Esophagus squamous epithelium (tissue), 5 donors: ENCODE results near the gene WFDC2. TPM values are rescaled to one million over a fixed set of nuclear protein-coding genes. Genes with fewer than 3 reads are reported as not detected.
A peak's percentile ranks its signal among the peaks of the same experiment; 100 is the strongest.

ENCODE experiments used
- DNase-seq: peaks from one replicate; lab custom pipeline; 2025; lab: John Stamatoyannopoulos, UW
- H3K27ac ChIP-seq, 4 donors: fragments of 200-600 bp; sonication (generic); one replicate each; pipeline ENCODE4 v1.5.1; 2016 to 2019; ENCODE audit warnings: mild to moderate bottlenecking in 1 of 4
- H3K27me3 ChIP-seq, 4 donors: fragments of 200-600 bp; sonication (generic); 1 replicate in 3 of 4; 2 replicates in 1 of 4; pipeline versions ENCODE4 v1.5.1 to v1.6.0; 2017 to 2021; ENCODE audit warnings: antibody characterized with exemption in 1 of 4
- H3K36me3 ChIP-seq, 3 donors: fragments of 200-600 bp; sonication (generic); one replicate each; pipeline ENCODE4 v1.5.1; 2016 to 2019
- H3K4me1 ChIP-seq, 3 donors: fragments of 200-600 bp; sonication (generic); one replicate each; pipeline ENCODE4 v1.5.1; 2017 to 2019
- H3K4me3 ChIP-seq, 4 donors: fragments of 200-600 bp; sonication (generic); 1 replicate in 3 of 4; 2 replicates in 1 of 4; pipeline ENCODE4 v1.5.1; 2016 to 2019; ENCODE audit warnings: mild to moderate bottlenecking in 2 of 4, moderate library complexity in 1 of 4
- H3K9me3 ChIP-seq, 3 donors: fragments of 200-600 bp; sonication (generic); one replicate each; pipeline ENCODE4 v1.5.1; 2016 to 2019
- POLR2A ChIP-seq, 4 donors: fragments of 450-650 bp; IDR thresholded peaks; one replicate each; pipeline ENCODE4 v1.6.1; 2017; ENCODE audit warnings: antibody characterized with exemption in 4 of 4, mild to moderate bottlenecking in 4 of 4, moderate library complexity in 3 of 4
- WGBS, 2 donors: methylation state at CpG; one replicate each; pipeline ENCODE4 v1.1.5; 2018; 5-methylcytosine and 5-hydroxymethylcytosine counted together
- intact Hi-C: fragments of 100-400 bp; cut with DNase I; formaldehyde crosslinking; loops from one replicate; pipeline ENCODE4 v1.15.0; 2022
- total RNA-seq, 4 donors: library from RNA; depleted of rRNA; stranded (reverse); fragments of >200 nt; gene quantifications; one replicate each; pipeline ENCODE4 v1.1.0, GENCODE V29; 2016
- TF ChIP-seq, protein P1 (sequence below), 6 experiments: fragments of 450-650 bp in 4 of 6; fragments of 200-600 bp in 2 of 6; sonication (generic) in 2 of 6; IDR thresholded peaks; one replicate each; pipeline ENCODE4 v1.5.1; 2016 to 2019; ENCODE audit warnings: antibody characterized with exemption in 6 of 6, mild to moderate bottlenecking in 4 of 6, moderate library complexity in 4 of 6
- donor health status: DM: yes; HTN: yes; CAD: no.

WFDC2 gene
- total RNA-seq, 4 donors from 2014 or later: 0.99 to 37.7 TPM; not detected in 2

DNA sequence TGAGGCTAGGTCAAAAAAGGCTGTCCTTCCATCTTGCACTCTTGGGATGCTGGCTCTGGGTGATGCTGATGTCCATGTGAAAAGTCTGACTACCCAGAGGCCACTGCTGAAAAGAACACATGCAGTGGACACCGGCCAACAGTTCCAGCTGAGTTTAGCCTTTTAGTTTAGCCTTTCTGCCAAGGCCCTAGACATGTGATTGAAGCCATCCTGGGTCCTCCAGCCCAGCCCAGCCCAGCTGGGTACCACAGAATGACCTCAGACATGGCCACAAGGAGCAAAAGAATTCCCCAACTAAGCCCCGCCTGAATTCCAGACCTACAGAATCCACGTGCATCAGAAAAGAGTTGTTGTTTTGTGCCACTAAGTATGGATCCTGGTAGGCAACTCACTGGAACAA lies 36.2 kb upstream of the WFDC2 start:
- WGBS, 2 donors: 24 to 44% methylated on average over 2 to 3 of the region's 3 CpGs

DNA sequence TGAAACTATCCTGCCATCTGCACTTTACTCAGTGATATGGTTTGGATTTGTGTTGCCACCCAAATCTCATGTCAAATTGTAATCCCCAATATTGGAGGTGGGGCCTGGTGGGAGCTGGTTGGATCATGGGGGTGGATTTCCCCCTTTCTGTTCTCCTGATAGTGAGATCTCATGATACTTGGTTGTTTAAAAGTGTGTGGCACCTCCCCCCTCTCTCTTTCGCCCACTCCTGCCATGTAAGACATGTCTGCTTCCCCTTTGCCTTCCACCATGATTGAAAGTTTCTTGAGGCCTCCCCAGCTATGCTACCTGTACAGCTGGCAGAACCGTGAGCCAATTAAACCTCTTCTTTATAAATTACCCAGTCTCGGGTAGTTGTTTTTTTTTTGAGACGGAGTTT lies 35.6 kb upstream of the WFDC2 start:
- 80 to 98% methylated on average over 4 of the region's 4 CpGs for WGBS, 2 donors
- no peaks in the 10 kb centered on the region for H3K27me3 ChIP-seq
- peak overlapping the region in 3 of 4 donors; percentile 7 to 43 (median 31) for H3K27ac ChIP-seq
- no peak for DNase-seq
- H3K36me3 ChIP-seq: peaks cover 0 to 4% (median 0%) of the 10 kb centered on the region in 3 donors
- H3K4me3 ChIP-seq: no peak overlapping the region
- H3K4me1 ChIP-seq: peaks cover 0 to 13% (median 3%) of the 10 kb centered on the region in 3 donors
- TF ChIP-seq, protein P1, sequence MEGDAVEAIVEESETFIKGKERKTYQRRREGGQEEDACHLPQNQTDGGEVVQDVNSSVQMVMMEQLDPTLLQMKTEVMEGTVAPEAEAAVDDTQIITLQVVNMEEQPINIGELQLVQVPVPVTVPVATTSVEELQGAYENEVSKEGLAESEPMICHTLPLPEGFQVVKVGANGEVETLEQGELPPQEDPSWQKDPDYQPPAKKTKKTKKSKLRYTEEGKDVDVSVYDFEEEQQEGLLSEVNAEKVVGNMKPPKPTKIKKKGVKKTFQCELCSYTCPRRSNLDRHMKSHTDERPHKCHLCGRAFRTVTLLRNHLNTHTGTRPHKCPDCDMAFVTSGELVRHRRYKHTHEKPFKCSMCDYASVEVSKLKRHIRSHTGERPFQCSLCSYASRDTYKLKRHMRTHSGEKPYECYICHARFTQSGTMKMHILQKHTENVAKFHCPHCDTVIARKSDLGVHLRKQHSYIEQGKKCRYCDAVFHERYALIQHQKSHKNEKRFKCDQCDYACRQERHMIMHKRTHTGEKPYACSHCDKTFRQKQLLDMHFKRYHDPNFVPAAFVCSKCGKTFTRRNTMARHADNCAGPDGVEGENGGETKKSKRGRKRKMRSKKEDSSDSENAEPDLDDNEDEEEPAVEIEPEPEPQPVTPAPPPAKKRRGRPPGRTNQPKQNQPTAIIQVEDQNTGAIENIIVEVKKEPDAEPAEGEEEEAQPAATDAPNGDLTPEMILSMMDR (IDR thresholded peaks at IDR 0.05): no peak
- no peak for TF ChIP-seq POLR2A (IDR thresholded peaks at IDR 0.05)
- H3K9me3 ChIP-seq: no peaks in the 10 kb centered on the region
- intact Hi-C loops: no loop called here

More for the DNA sequence above, 36.2 kb upstream of the WFDC2 start:
- Histone ChIP-seq H3K27ac (peak overlapping the region in 3 of 4 donors; percentile 7 to 64 (median 31)), H3K9me3 (no peaks in the 10 kb centered on the region), H3K4me1 (peaks cover 0 to 13% (median 3%) of the 10 kb centered on the region in 3 donors), H3K36me3 (peaks cover 0 to 4% (median 0%) of the 10 kb centered on the region in 3 donors), H3K27me3 (no peaks in the 10 kb centered on the region), H3K4me3 (no peak overlapping the region)
- intact Hi-C loops: no loop called here
- no peak for TF ChIP-seq POLR2A (IDR thresholded peaks at IDR 0.05)
- TF ChIP-seq, protein P1 (IDR thresholded peaks at IDR 0.05): no peak
- no peak for DNase-seq

DNA sequence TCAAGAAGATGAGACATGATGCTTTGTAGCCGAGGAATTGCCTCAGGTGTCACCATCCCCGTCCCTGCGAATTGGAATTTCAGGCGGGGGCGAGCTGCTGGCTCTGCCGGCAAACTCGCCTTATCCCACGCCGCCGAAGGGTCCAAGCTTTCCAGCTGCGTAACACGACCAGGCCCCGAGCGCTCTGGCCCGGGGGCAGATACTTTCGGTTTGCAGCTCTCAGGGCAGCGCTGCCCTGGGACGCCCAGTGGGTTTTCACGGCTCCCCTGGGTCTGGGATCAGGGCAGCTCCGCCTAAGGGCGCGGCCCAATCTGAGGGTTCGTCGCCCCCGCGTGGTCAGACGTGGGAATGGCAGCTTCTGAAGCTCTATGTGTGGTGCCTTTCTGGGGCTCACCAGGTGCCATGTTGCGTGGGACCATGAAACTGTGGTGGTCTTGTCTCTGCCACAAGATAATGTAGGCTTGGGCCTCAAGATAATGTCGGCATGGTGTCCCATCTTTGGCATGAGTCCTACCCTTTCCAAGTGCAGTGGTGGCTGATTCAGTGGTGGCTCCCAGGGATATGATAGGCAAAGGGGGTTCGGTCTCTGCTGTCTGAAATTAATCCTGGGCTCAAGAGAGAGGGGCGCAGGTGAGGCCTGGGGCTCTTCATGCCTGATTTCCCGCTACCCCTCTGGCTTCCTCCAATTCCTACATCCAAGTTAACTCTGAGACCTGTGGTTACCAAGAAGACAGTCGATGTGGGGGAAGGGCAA lies 32.6 kb upstream of the WFDC2 start:
- Histone ChIP-seq H3K36me3 (peaks cover 0 to 2% (median 0%) of the 10 kb centered on the region in 3 donors), H3K4me1 (peaks cover 0 to 13% (median 3%) of the 10 kb centered on the region in 3 donors), H3K27me3 (no peaks in the 10 kb centered on the region), H3K9me3 (no peaks in the 10 kb centered on the region), H3K27ac (peak overlapping the region; percentile 55 to 78 (median 74)), H3K4me3 (peak overlapping the region; percentile 43 to 67 (median 56))
- TF ChIP-seq, protein P1 (IDR thresholded peaks at IDR 0.05): peak; percentile 93 to 98 (median 95)
- TF ChIP-seq POLR2A (IDR thresholded peaks at IDR 0.05): no peak
- intact Hi-C loops: loop anchor here (5.0 kb wide), 2 partner anchors 60 to 120 kb away; partner anchors contain the start of gene TP53TG5
- WGBS, 2 donors: 17 to 21% methylated on average over 9 to 12 of the region's 33 CpGs
- no peak for DNase-seq

DNA sequence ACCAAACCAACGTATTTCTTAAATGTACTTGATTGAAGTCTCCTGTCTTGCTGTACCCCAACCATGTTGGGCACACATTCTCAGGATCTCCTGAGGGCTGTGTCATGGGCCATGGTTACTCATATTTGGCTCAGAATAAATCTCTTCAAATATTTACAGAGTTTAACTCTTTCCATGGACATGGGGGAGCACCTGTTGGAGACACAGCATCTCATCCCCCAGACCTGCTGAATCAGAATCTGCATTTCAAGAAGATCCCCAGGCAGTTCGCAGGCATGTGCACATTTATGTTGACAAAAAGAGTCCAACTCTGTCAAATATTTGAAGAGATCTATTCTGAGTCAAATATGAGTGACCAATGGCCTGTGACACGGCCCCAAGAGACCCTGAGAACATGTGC lies 29.1 kb upstream of the WFDC2 start:
- TF ChIP-seq POLR2A (IDR thresholded peaks at IDR 0.05): no peak
- TF ChIP-seq, protein P1 (IDR thresholded peaks at IDR 0.05): no peak
- H3K4me1 ChIP-seq: peaks cover 0 to 13% (median 3%) of the 10 kb centered on the region in 3 donors
- H3K27me3 ChIP-seq: peaks cover 0 to 5% (median 0%) of the 10 kb centered on the region in 4 donors
- H3K9me3 ChIP-seq: no peaks in the 10 kb centered on the region
- no peak overlapping the region for H3K27ac ChIP-seq
- DNase-seq: no peak
- intact Hi-C loops: no loop called here
- H3K4me3 ChIP-seq: no peak overlapping the region
- 68 to 72% methylated on average over 3 of the region's 3 CpGs for WGBS, 2 donors
- H3K36me3 ChIP-seq: no peaks in the 10 kb centered on the region
